GM19240 (cell line): ENCODE measurements around the gene BBLN.
"Not testable (repeated sequence)": the region's sequence is repeated elsewhere in the genome, so short reads cannot be mapped to it uniquely, and the experiment has no call there.

Experiments
- DNase-seq: peaks from one replicate; pipeline ENCODE4 v3.0.0; 2011; ENCODE audit warnings: low spot score; ENCODE audit not compliant: insufficient read length

Gene BBLN

GRCh38 chr9:128162215-128163026 is 2.4 kb downstream of the BBLN start:
- no peak for DNase-seq

GRCh38 chr9:128163027-128163515 is 3.0 kb downstream of the BBLN start:
- no peak for DNase-seq

DNA sequence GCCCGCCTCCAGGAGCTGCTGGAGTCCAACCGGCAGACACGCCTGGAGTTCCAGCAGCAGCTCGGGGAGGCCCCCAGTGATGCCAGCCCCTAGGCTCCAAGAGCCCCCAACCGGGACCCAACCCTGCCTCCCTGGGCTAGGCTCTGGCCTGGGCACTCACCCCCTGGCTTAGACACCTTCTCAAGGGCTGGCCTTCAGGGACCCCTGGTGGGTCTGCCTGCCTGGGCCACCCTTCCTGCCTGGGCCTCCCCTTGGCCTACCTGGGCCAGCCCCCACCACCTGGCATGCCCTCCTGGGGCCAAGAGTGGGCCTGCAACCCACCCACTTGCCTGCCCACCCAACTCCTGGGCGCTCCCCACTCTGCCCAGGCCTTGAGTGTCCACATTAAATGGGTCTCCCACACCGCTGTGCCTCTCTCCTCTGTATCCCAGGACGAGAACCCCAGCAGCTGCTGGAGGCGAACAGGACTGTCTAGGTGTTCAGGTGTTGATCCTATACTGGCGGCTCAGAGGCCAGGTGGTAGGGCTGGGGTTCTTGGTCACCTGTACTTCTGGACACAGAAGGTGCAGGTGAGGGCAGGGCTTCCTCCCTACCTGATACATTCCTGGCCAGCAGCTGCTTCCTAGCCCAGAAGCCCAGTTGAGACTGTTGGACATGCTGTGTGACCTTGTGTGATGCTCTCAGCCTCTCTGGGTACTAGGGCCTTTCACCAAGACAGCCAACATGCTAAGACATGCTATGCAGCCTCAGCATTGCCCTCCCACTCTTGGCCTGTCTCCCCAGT is 3.6 kb downstream of the BBLN start:
- no peak for DNase-seq

DNA sequence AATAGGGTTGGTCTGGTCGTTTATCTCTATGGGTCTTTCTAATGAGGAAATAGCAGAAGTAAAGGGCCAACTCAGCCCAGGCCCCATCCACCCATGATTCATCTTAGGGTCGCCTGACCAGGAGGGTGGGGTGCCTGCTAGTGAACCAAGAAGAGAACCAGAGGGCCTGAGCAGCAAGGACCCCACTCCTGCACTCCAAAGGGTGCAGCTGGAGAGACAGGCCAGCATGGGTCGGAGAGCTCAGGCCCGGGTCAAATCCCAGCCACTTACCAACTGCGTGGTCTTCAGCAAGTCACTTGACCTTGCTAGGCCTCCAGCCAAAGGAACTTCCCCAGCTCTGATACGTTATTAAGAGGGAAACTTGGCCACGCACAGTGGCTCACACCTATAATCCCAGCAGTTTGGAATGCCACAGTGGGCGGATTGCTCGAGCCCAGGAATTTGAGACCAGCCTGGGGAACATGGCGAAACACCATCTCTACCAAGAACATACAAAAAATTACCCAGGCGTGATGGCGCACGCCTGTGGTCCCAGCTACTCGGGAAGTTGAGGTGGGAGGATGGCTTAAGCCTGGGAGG is 4.3 kb downstream of the BBLN start:
- no peak for DNase-seq

DNA sequence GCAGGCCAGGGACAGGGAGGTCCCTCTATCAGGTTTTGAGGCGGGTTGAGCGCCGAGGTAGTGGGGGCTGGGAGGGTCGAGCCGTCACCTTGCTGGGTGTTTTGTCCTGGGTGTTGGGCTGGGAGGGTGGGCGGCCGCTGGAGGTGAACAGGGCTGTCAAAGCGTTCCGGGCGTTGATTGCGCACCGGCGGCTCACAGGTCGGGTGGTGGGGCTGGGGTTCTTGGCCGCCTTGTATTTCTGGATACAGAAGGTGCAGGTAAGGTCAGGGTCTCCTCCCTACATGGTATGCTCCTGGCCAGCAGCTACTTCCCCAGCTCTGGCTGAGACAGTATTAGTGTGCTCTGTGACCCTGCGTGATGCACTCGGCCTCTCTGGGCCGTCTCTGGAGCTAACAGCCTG is 6.1 kb downstream of the BBLN start:
- no peak for DNase-seq

DNA sequence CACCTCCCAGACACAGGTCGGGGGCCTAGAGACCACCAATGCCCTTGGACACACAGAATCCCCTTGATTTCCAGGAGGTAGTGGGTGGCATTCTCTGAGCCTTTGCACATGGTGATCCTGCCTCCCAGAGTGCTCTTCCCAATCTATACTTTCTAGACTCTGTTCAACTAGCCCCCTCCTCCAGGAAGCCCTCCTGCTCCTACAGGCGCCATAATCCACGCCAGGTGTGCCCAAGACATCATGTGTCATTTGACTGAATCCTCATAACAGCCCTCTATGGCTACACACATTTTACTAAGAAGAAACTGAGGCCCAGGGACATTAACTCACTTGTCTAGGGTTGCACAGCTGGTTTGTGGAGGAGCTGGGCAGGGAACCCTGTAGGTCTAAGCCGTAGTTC is 7.1 kb downstream of the BBLN start:
- DNase-seq, result no peak

DNA sequence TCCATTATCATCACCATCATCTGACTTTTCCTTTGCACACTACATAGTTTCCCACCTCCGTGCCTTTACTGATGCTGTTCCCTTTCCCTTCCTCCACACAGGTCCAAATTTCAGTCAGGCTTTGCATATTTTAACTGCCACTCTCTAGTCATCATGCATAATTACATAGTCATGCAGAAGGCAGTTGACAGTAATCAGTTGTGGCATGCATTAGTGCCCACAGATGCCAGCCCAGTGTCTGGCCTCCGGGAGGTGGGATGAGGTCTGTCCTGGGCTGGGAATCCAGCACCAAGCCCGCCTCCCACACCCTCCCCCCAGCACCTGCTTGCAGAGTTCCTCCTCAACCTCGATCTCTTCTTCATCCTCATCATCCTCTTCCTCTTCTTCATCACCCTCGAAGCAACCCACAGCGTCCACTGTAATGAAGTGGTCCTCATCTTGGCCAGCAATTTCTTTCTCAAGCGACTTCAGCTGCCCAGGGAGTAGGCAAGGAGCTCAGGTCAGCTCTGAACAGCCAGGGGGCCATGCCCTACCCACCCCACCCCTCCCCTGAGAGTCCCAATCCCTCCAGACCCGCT is 8.8 kb downstream of the BBLN start:
- DNase-seq, result no peak

DNA sequence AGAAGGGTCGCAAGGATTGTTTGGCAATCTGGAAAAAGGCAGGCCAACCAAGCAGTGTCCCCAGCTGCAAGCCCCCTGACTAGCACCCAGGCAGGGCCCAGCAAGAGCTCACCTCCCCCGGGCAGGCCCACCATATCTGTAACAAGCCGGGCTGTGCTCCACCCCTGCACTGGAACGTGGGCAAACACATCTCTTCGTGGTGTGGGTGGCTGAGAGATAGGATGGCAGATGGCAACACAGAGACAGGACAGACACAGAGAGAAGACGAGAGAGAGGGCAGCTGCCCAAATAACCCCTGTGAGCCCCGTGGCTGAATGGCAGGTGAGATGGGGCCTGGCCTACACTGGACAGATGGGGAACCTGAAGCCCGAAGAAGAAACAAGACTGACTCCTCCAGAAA is 9.4 kb downstream of the BBLN start:
- no peak for DNase-seq

- no peak for DNase-seq
These were observed 9.9 kb downstream of the BBLN start for GRCh38 chr9:128169925-128170324.

DNA sequence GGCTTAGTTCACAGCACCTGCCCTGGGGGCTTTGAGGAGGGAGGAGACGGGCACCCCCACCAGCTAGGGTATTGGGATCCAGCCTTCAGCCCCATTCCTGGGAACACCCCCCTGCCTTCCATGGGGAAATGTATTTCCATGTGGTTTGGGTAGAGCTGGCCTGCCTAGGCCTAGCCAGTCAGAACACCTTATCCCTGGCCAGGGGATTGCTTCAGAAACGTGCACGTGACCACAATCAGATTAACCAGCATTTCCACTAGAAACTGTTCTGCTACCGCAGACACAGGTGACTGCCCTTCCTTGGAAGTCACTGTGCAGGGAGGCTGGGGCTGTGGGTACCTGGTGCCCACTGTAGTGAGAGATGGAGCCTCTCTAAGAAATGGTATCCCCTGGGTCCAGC is 14.0 kb downstream of the BBLN start:
- no peak for DNase-seq

- no peak for DNase-seq
These were observed 15.1 kb downstream of the BBLN start for GRCh38 chr9:128175102-128175563.

DNA sequence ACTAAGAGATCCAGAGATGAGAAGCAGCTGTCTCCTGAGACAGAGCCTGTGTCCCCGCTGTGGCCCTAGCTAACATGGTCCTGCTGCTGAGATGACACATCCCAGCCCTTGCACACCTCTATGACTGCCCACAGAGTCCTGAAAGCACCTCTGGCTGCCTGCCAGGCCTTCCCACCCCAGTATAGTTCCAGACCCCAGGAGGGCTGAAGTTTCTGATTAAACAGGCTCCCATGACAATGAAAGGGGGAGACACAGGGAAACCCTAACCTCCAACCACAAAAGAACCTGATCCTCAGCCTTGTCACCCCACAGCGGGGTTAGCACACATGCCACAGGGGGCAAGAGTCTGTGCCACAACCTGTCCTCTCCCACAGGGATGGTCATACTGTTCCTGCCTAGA is 15.7 kb downstream of the BBLN start:
- DNase-seq, result no peak

DNA sequence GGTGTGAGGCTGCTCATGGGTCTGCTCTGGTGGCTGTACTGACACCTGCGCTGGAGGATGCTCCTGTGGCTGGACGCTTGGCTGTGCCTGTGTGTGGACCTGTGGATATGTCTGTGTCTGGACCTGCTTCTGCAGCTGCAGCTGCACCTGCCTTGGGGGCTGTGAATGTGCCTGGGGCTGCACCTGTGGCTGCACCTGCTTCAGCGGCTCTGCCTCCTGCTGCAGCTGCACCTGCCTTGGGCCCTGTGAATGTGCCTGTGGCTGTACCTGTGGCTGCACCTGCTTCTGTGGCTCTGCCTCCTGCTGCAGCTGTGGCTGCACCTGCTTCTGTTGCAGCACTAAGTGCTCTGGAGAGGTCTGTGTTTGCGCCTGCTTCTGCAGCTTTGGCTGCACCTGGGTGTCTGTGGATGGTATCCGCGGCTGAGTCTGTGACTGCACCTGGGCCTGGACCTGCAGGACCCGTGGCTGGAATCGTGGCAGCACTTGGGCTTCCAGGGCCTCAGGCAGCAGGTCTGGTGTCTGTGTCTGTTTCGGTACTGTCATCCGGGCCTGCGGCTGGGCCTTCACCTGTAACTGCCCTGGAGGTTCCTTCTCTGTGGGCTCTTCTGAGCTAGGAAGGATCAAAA is 18.9 kb downstream of the BBLN start:
- no peak for DNase-seq

- DNase-seq, result no peak
These were observed 19.9 kb downstream of the BBLN start for GRCh38 chr9:128180001-128180400.

- no peak for DNase-seq
These were observed 20.4 kb downstream of the BBLN start for GRCh38 chr9:128180447-128180846.

- DNase-seq, result not testable (repeated sequence)
These were observed 21.4 kb downstream of the BBLN start for GRCh38 chr9:128181480-128181879.

GRCh38 chr9:128182893-128183588 is 23.0 kb downstream of the BBLN start:
- no peak for DNase-seq

- no peak for DNase-seq
These were observed 26.2 kb downstream of the BBLN start for GRCh38 chr9:128185979-128186965.

- no peak for DNase-seq
These were observed 27.3 kb downstream of the BBLN start for GRCh38 chr9:128187361-128187760.
